Posterior vena cava (tissue), 2 donors: ENCODE measurements around the gene HOXC11. TPM values are rescaled to one million over a fixed set of nuclear protein-coding genes. Genes with fewer than 3 reads are reported as not detected.

Experiments used
- DNase-seq: peaks from one replicate; pipeline ENCODE4 v3.0.0-alpha.2; 2020; ENCODE audit warnings: low spot score
- intact Hi-C, 2 donors: fragments of 100-400 bp; cut with DNase I; formaldehyde crosslinking; loops; one replicate each; pipeline versions ENCODE4 v1.14.1 to v1.14.2; 2022 to 2023
- total RNA-seq, 2 donors: library from RNA; stranded (reverse); fragmentation: NEBNext Ultra II Directional; extraction: Animal tissue kit (Norgen Biotek cat#: 25700); gene quantifications; one replicate each; pipeline ENCODE4 v1.2.1, GENCODE V29; 2021
- donor health status: DM: yes; HTN: yes; CAD: no.
- donor health status: DM: yes; HTN: yes; CAD: no.

Gene HOXC11
- total RNA-seq, 2 donors from 2014 or later: 1.3 to 4.2 TPM

GRCh38 chr12:53978477-53979356 lies 5.8 kb downstream of the HOXC11 start:
- no peak for DNase-seq
- intact Hi-C loops: loop anchor here in 1 of 2 donors (10.0 kb wide), 1 partner anchor 204 kb away; no protein-coding TSS in a partner anchor

- intact Hi-C loops: loop anchor here (5.0 to 10.0 kb wide), 2 partner anchors 232 to 395 kb away; no protein-coding TSS in a partner anchor
- DNase-seq: no peak
Observed at GRCh38 chr12:53980104-53980801, 7.3 kb downstream of the HOXC11 start.

- intact Hi-C loops: loop anchor here (5.0 to 10.0 kb wide), 2 partner anchors 231 to 394 kb away; no protein-coding TSS in a partner anchor
- DNase-seq: no peak
Observed at GRCh38 chr12:53980802-53981496, 8.0 kb downstream of the HOXC11 start.

- intact Hi-C loops: loop anchor here (5.0 to 10.0 kb wide), 2 partner anchors 230 to 393 kb away; no protein-coding TSS in a partner anchor
Observed at GRCh38 chr12:53981634-53982565, 9.0 kb downstream of the HOXC11 start.

GRCh38 chr12:53982648-53983567 lies 10.0 kb downstream of the HOXC11 start:
- no peak for DNase-seq
- intact Hi-C loops: loop anchor here (5.0 to 10.0 kb wide), 2 partner anchors 229 to 392 kb away; no protein-coding TSS in a partner anchor

More at GRCh38 chr12:53981634-53982565, 9.0 kb downstream of the HOXC11 start:
- DNase-seq: no peak

- intact Hi-C loops: loop anchor here (5.0 to 10.0 kb wide), 2 partner anchors 229 to 391 kb away; no protein-coding TSS in a partner anchor
- DNase-seq: no peak
Observed at GRCh38 chr12:53983568-53983949, 10.6 kb downstream of the HOXC11 start.

GRCh38 chr12:53983950-53984572 lies 11.1 kb downstream of the HOXC11 start:
- DNase-seq: no peak
- intact Hi-C loops: loop anchor here (5.0 to 10.0 kb wide), 2 partner anchors 228 to 391 kb away; no protein-coding TSS in a partner anchor

- peak; percentile 98 for DNase-seq
- intact Hi-C loops: loop anchor here (1.0 to 10.0 kb wide), 3 partner anchors 21 to 390 kb away; no protein-coding TSS in a partner anchor
Observed at GRCh38 chr12:53984901-53985691, 12.2 kb downstream of the HOXC11 start, which contains the start of gene HOXC10. Gene HOXC10 (plus strand): TSS chr12:53985146. CDS start chr12:53985260, 114 bp downstream.

GRCh38 chr12:53985692-53985993 lies 12.7 kb downstream of the HOXC11 start:
- DNase-seq: no peak
- intact Hi-C loops: loop anchor here (1.0 to 10.0 kb wide), 2 partner anchors 21 to 389 kb away; no protein-coding TSS in a partner anchor

GRCh38 chr12:53985994-53986685 lies 13.2 kb downstream of the HOXC11 start:
- intact Hi-C loops: loop anchor here (1.0 to 10.0 kb wide), 3 partner anchors 20 to 389 kb away; no protein-coding TSS in a partner anchor
- DNase-seq: no peak

GRCh38 chr12:53986686-53987483 lies 14.0 kb downstream of the HOXC11 start:
- DNase-seq: no peak
- intact Hi-C loops: loop anchor here (1.0 to 10.0 kb wide), 2 partner anchors 181 to 388 kb away; no protein-coding TSS in a partner anchor

GRCh38 chr12:53987787-53988230 lies 14.9 kb downstream of the HOXC11 start:
- no peak for DNase-seq
- intact Hi-C loops: loop anchor here in 1 of 2 donors (10.0 kb wide), 1 partner anchor 387 kb away; no protein-coding TSS in a partner anchor

- intact Hi-C loops: loop anchor here in 1 of 2 donors (10.0 kb wide), 1 partner anchor 386 kb away; no protein-coding TSS in a partner anchor
- no peak for DNase-seq
Observed at GRCh38 chr12:53988541-53989226, 15.8 kb downstream of the HOXC11 start.
